Progenitor cell of endocrine pancreas (in vitro differentiated cells): ENCODE measurements around the gene MT2A. TPM values are rescaled to one million over a fixed set of nuclear protein-coding genes. Genes with fewer than 3 reads are reported as not detected.
A peak's percentile ranks its signal among the peaks of the same experiment; 100 is the strongest.
"Not testable (repeated sequence)": the region's sequence is repeated elsewhere in the genome, so short reads cannot be mapped to it uniquely, and the experiment has no call there.

Source experiments
- DNase-seq: peaks from one replicate; pipeline ENCODE4 v3.0.0; 2021; ENCODE audit warnings: low spot score; ENCODE audit not compliant: unreplicated experiment
- H3K27ac Mint-ChIP-seq: 2 replicates; pipeline ENCODE4 v1.8.0; 2021; ENCODE audit warnings: mild to moderate bottlenecking, moderate library complexity, mixed read lengths
- H3K27me3 Mint-ChIP-seq: 2 replicates; pipeline ENCODE4 v1.8.0; 2021; ENCODE audit warnings: mixed read lengths
- H3K36me3 Mint-ChIP-seq: 2 replicates; pipeline ENCODE4 v1.8.0; 2022; ENCODE audit warnings: mixed read lengths; ENCODE audit not compliant: insufficient read depth
- H3K4me1 Mint-ChIP-seq: 2 replicates; pipeline ENCODE4 v1.8.0; 2021; ENCODE audit warnings: low read depth, mixed read lengths
- H3K4me3 Mint-ChIP-seq: 2 replicates; pipeline ENCODE4 v1.8.0; 2021; ENCODE audit warnings: low read depth, mild to moderate bottlenecking, moderate library complexity, mixed read lengths
- H3K9me3 Mint-ChIP-seq: 2 replicates; pipeline ENCODE4 v1.8.0; 2021; ENCODE audit warnings: low read depth, mixed read lengths
- CTCF ChIP-seq: fragments of 200-600 bp; sonication (generic); IDR thresholded peaks from one replicate; pipeline ENCODE4 v1.5.0; 2021; ENCODE audit warnings: antibody characterized with exemption, mild to moderate bottlenecking; ENCODE audit not compliant: unreplicated experiment
- total RNA-seq: library from RNA; stranded (reverse); gene quantifications from 2 replicates; pipeline ENCODE4 v1.2.1, GENCODE V29; 2021

MT2A gene
- total RNA-seq, 1 donor from 2014 or later = 11.5 TPM

- Mint-ChIP-seq H3K4me1 (peaks cover 5% of the 10 kb centered on the region), H3K27me3 (peaks cover 88% of the 10 kb centered on the region), H3K4me3 (no peak overlapping the region), H3K27ac (no peak overlapping the region), H3K36me3 (no peaks in the 10 kb centered on the region), H3K9me3 (no peaks in the 10 kb centered on the region)
- no peak for DNase-seq
- no peak for TF ChIP-seq CTCF
These were observed 7.0 kb downstream of the MT2A start for GRCh38 chr16:56615353-56615752.

- peaks cover 87% of the 10 kb centered on the region for H3K27me3 Mint-ChIP-seq
- no peak for TF ChIP-seq CTCF
- no peak for DNase-seq
- H3K36me3 Mint-ChIP-seq = no peaks in the 10 kb centered on the region
- no peaks in the 10 kb centered on the region for H3K9me3 Mint-ChIP-seq
- H3K4me3 Mint-ChIP-seq = no peak overlapping the region
- no peak overlapping the region for H3K27ac Mint-ChIP-seq
- peaks cover 5% of the 10 kb centered on the region for H3K4me1 Mint-ChIP-seq
These were observed 8.3 kb downstream of the MT2A start for GRCh38 chr16:56616608-56617211.

- TF ChIP-seq CTCF = no peak
- no peak overlapping the region for H3K27ac Mint-ChIP-seq
- peaks cover 91% of the 10 kb centered on the region for H3K27me3 Mint-ChIP-seq
- peak overlapping the region; percentile 45 for H3K4me3 Mint-ChIP-seq
- peak; percentile 26 for DNase-seq
- no peaks in the 10 kb centered on the region for H3K36me3 Mint-ChIP-seq
- peaks cover 5% of the 10 kb centered on the region for H3K4me1 Mint-ChIP-seq
- no peaks in the 10 kb centered on the region for H3K9me3 Mint-ChIP-seq
These were observed 9.1 kb downstream of the MT2A start for GRCh38 chr16:56617212-56618085.

- peaks cover 5% of the 10 kb centered on the region for H3K4me1 Mint-ChIP-seq
- no peak for TF ChIP-seq CTCF
- H3K36me3 Mint-ChIP-seq = no peaks in the 10 kb centered on the region
- no peak overlapping the region for H3K27ac Mint-ChIP-seq
- no peaks in the 10 kb centered on the region for H3K9me3 Mint-ChIP-seq
- no peak for DNase-seq
- peaks cover 94% of the 10 kb centered on the region for H3K27me3 Mint-ChIP-seq
- no peak overlapping the region for H3K4me3 Mint-ChIP-seq
These were observed 9.8 kb downstream of the MT2A start for GRCh38 chr16:56618138-56618537.

- DNase-seq = no peak
- TF ChIP-seq CTCF = no peak
- peaks cover 7% of the 10 kb centered on the region for H3K4me1 Mint-ChIP-seq
- no peak overlapping the region for H3K4me3 Mint-ChIP-seq
- no peaks in the 10 kb centered on the region for H3K9me3 Mint-ChIP-seq
- H3K36me3 Mint-ChIP-seq = no peaks in the 10 kb centered on the region
- H3K27me3 Mint-ChIP-seq = peaks cover 92% of the 10 kb centered on the region
- H3K27ac Mint-ChIP-seq = no peak overlapping the region
These were observed 12.0 kb downstream of the MT2A start for GRCh38 chr16:56620339-56620897.

GRCh38 chr16:56621665-56622445 lies 13.5 kb downstream of the MT2A start:
- peaks cover 94% of the 10 kb centered on the region for H3K27me3 Mint-ChIP-seq
- not testable (repeated sequence) for DNase-seq, H3K4me3 Mint-ChIP-seq, H3K36me3 Mint-ChIP-seq, H3K9me3 Mint-ChIP-seq, H3K4me1 Mint-ChIP-seq, H3K27ac Mint-ChIP-seq

GRCh38 chr16:56623184-56623583 lies 14.8 kb downstream of the MT2A start:
- not testable (repeated sequence) for H3K4me3 Mint-ChIP-seq, H3K27ac Mint-ChIP-seq, H3K36me3 Mint-ChIP-seq, H3K9me3 Mint-ChIP-seq, H3K4me1 Mint-ChIP-seq, DNase-seq
- peaks cover 87% of the 10 kb centered on the region for H3K27me3 Mint-ChIP-seq
